ENCODE results near the gene PPP2R1A.
A peak's percentile ranks its signal among the peaks of the same experiment; 100 is the strongest.

PPP2R1A gene

DNA sequence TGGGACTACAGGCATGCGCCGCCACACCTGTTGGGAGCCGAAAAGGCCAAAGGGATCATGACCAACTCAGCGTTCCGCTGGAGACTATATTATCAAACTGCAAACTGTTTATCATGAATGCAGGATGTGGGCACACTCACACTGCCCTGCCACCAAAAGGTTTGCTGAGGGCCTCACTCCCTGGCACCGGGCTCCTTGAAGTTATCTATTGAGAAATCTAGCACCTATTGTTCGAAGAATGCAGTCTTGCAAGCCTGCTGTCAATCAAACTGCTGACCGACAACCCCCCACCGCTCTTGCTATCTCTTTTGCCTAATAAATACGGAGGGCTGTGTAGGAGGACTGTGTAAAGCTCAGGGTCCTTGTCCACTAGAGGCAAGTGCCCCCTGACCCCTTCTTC, 13.3 kb upstream of the PPP2R1A start:
- TF ChIP-seq SIN3A (IDR thresholded peaks at IDR 0.05; ENCODE audit: borderline replicate concordance, insufficient read depth, low read length), result no peak
- TF ChIP-seq FOXP2 (optimal IDR thresholded peaks at IDR 0.05; ENCODE audit: borderline replicate concordance, extremely low read depth, extremely low read length, insufficient read depth), result no peak
- no peak for TF ChIP-seq TAF1 (IDR thresholded peaks at IDR 0.05; ENCODE audit: borderline replicate concordance, insufficient read depth, low read length)
- TF ChIP-seq, protein P1, sequence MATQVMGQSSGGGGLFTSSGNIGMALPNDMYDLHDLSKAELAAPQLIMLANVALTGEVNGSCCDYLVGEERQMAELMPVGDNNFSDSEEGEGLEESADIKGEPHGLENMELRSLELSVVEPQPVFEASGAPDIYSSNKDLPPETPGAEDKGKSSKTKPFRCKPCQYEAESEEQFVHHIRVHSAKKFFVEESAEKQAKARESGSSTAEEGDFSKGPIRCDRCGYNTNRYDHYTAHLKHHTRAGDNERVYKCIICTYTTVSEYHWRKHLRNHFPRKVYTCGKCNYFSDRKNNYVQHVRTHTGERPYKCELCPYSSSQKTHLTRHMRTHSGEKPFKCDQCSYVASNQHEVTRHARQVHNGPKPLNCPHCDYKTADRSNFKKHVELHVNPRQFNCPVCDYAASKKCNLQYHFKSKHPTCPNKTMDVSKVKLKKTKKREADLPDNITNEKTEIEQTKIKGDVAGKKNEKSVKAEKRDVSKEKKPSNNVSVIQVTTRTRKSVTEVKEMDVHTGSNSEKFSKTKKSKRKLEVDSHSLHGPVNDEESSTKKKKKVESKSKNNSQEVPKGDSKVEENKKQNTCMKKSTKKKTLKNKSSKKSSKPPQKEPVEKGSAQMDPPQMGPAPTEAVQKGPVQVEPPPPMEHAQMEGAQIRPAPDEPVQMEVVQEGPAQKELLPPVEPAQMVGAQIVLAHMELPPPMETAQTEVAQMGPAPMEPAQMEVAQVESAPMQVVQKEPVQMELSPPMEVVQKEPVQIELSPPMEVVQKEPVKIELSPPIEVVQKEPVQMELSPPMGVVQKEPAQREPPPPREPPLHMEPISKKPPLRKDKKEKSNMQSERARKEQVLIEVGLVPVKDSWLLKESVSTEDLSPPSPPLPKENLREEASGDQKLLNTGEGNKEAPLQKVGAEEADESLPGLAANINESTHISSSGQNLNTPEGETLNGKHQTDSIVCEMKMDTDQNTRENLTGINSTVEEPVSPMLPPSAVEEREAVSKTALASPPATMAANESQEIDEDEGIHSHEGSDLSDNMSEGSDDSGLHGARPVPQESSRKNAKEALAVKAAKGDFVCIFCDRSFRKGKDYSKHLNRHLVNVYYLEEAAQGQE (IDR thresholded peaks at IDR 0.05; ENCODE audit: insufficient read depth in 1 of 2, low read depth in 2 of 2, low read length in 2 of 2), result no peak
- TF ChIP-seq POLR2AphosphoS5 (IDR thresholded peaks at IDR 0.05; ENCODE audit: low read depth, low read length), result no peak

DNA sequence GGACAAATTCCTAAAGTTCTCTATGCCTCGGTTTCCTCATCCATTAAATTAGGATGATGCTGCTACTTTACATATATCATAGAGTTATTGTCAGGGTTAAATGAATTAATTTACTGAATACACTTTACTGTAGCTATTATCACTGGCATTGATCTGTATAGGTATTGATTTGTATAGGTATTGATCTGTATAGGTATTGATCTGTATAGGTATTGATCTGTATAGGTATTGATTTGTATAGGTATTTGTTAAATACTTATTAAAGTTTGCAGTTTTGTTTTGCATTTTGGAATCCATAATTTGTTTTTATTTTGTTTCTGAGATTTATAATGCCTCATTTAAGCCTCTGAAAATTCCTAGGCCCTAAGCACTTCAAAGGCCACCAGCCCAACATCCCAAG, 2.4 kb upstream of the PPP2R1A start:
- TF ChIP-seq TAF1 (IDR thresholded peaks at IDR 0.05; ENCODE audit: borderline replicate concordance, insufficient read depth, low read length), result no peak
- TF ChIP-seq, protein P1 (IDR thresholded peaks at IDR 0.05; ENCODE audit: insufficient read depth in 1 of 2, low read depth in 2 of 2, low read length in 2 of 2), result no peak

DNA sequence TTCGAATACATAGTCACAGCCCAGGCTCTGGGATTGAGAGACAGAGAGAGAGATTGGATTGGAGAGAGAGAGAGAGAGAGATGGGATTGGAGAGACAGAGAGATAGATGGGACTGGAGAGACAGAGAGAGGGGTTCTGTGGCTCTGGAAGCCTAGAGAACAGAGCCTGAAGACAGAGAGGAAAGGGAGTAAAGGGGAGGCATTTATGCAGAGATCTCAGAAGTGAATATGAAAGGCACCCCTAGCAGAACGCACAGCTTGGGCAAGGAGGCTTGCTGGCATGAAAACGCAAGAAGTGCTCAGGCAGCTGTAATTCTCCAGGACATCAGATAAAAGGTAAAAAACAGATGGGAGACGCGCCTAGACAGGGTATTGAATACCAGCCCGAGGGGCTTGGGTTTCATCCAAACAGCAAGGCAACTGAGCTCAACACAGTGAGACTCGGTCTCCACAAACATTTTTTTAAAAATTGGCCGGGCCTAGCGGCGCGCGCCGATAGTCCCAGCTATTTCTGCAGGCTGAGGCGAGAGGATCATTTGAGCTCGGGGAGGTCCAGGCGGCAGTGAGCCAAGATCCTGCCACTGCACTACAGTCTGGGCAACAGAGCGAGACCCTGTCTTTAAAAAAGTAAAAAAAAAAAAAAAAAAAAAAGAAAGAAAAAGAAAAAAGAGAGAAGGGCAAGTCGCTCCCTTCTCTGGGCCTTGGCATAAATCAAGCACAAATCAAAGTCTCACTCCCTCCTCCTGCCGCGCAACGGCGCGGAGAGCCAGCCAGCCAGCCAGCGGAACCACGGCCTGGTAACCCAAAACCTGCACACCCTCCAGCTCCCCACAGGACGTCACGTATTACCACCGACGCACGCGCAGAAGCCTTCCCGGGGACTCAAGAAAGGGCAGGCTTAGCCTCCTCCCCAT, 774 bp upstream of the PPP2R1A start:
- TF ChIP-seq TAF1 (IDR thresholded peaks at IDR 0.05; ENCODE audit: borderline replicate concordance, insufficient read depth, low read length) (peak; percentile 94), POLR2AphosphoS5 (IDR thresholded peaks at IDR 0.05; ENCODE audit: low read depth, low read length) (peak; percentile 72; the same call in 1 of the 2 replicates), FOXP2 (optimal IDR thresholded peaks at IDR 0.05; ENCODE audit: borderline replicate concordance, extremely low read depth, extremely low read length, insufficient read depth) (no peak), SIN3A (IDR thresholded peaks at IDR 0.05; ENCODE audit: borderline replicate concordance, insufficient read depth, low read length) (peak; percentile 65; the same call in 1 of the 2 replicates)
- TF ChIP-seq, protein P1 (IDR thresholded peaks at IDR 0.05; ENCODE audit: insufficient read depth in 1 of 2, low read depth in 2 of 2, low read length in 2 of 2), result no peak

GRCh38 chr19:52190487-52191293, 838 bp downstream of the PPP2R1A start:
- TF ChIP-seq SIN3A (IDR thresholded peaks at IDR 0.05; ENCODE audit: borderline replicate concordance, insufficient read depth, low read length) (no peak), TAF1 (IDR thresholded peaks at IDR 0.05; ENCODE audit: borderline replicate concordance, insufficient read depth, low read length) (0 out of 2 replicates have a peak, but pooled peaks have one; percentile 12)

GRCh38 chr19:52191389-52191788, 1.5 kb downstream of the PPP2R1A start:
- TF ChIP-seq, protein P1 (IDR thresholded peaks at IDR 0.05; ENCODE audit: insufficient read depth in 1 of 2, low read depth in 2 of 2, low read length in 2 of 2), result no peak

Data from PFSK-1 (cell line).